AG10803 (cell line): ENCODE data around the gene PIBF1.

ENCODE experiments used
- DNase-seq: peaks from one replicate; pipeline ENCODE4 v3.0.0; 2010; ENCODE audit warnings: low read depth
- H3K4me3 ChIP-seq: 2 replicates; pipeline ENCODE4 v1.5.1; 2011; ENCODE audit warnings: mild to moderate bottlenecking, low read length, control low read depth
- CTCF ChIP-seq: conservative IDR thresholded peaks from 2 replicates; pipeline ENCODE4 v1.5.1; 2011; ENCODE audit warnings: mild to moderate bottlenecking, low read length, control low read depth, inconsistent platforms

PIBF1 gene

GRCh38 chr13:73054712-73055111, 272.8 kb downstream of the PIBF1 start:
- H3K4me3 ChIP-seq: no peak overlapping the region
- DNase-seq: no peak

GRCh38 chr13:73055813-73056564, 274.1 kb downstream of the PIBF1 start:
- TF ChIP-seq CTCF: no peak
- peak; percentile 82 for DNase-seq
- H3K4me3 ChIP-seq: no peak overlapping the region

More at GRCh38 chr13:73054712-73055111, 272.8 kb downstream of the PIBF1 start:
- no peak for TF ChIP-seq CTCF

- H3K4me3 ChIP-seq: no peak overlapping the region
- TF ChIP-seq CTCF: no peak
- DNase-seq: no peak
Observed at GRCh38 chr13:73056565-73056962, 274.6 kb downstream of the PIBF1 start.

GRCh38 chr13:73057284-73058063, 275.5 kb downstream of the PIBF1 start:
- no peak overlapping the region for H3K4me3 ChIP-seq
- no peak for TF ChIP-seq CTCF
- DNase-seq: no peak

GRCh38 chr13:73058064-73058313, 276.1 kb downstream of the PIBF1 start:
- peak overlapping the region; percentile 64; the same call in 1 of the 2 replicates for H3K4me3 ChIP-seq
- TF ChIP-seq CTCF: no peak

GRCh38 chr13:73058432-73058735, 276.5 kb downstream of the PIBF1 start:
- no peak for TF ChIP-seq CTCF
- no peak for DNase-seq
- peak overlapping the region; percentile 64 for H3K4me3 ChIP-seq

More at GRCh38 chr13:73058064-73058313, 276.1 kb downstream of the PIBF1 start:
- no peak for DNase-seq

GRCh38 chr13:73058736-73059459, 277.0 kb downstream of the PIBF1 start, which contains the start of gene KLF5:
Gene KLF5 (plus strand): TSS chr13:73059005. CDS start chr13:73059328, 323 bp downstream.
- H3K4me3 ChIP-seq: peak within 1 kb of the TSS; percentile 80
- no peak for TF ChIP-seq CTCF
- DNase-seq: peak; percentile 90
